Measurements from ENCODE around the gene CPM.

DNA sequence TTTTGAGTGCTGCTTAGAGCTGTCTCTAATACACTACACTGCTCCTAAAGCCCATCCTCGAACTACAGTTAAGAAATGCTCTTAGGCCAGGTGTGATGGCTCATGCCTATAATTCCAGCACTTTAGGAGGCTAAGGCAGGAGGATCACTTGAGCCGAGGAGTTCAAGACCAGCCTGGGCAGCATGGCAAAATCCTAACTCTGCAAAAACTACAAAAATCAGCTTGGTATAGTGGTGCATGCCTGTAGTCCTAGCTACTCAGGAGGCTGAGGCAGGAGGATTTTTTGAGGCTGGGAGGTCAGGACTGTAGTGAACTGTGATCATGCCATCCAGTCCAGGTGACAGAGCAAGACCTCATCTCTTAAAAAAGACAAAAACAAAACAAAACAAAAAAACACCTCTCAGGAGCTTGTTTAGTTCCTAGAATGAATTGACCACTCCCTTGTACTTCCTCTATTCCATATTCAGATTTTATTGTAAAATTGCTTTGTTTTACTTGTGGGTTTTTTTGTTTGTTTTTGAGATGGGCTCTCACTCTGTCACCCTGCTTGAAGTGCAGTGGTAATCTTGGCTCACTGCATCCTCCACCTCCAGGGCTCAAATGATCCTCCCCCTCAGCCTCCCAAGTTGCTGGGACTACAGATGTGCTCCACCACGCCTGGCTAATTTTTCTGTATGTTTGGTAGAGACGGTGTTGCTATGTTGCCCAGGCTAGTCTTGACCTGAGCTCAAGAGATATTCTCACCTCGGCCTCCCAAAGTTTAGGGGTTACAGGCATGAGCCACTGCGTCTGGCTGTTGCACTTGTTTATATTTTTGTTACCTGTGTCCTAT is 111.4 kb downstream of the CPM start:
- no peak for TF ChIP-seq CTCF (conservative IDR thresholded peaks at IDR 0.05; ENCODE audit: low read length)
- no peak for TF ChIP-seq EZH2phosphoT487 (IDR thresholded peaks at IDR 0.05; ENCODE audit: borderline replicate concordance)

All from Loucy (cell line).